ENCODE measurements around the gene ZNF774. TPM values are rescaled to one million over a fixed set of nuclear protein-coding genes. Genes with fewer than 3 reads are reported as not detected.
"Not testable (repeated sequence)": the region's sequence is repeated elsewhere in the genome, so short reads cannot be mapped to it uniquely, and the experiment has no call there.

The ZNF774 gene
- total RNA-seq, 2 experiments from 2014 or later: 1.6 to 2.1 TPM

GRCh38 chr15:90325726-90326125 lies 26.4 kb upstream of the ZNF774 start:
- Mint-ChIP-seq H3K4me1 (no peaks in the 10 kb centered on the region), H3K27ac (no peak overlapping the region)

GRCh38 chr15:90326441-90326840 lies 25.6 kb upstream of the ZNF774 start:
- no peak for DNase-seq
- CTCF ChIA-PET: interaction anchor here (1.1 kb wide), 1 partner anchor 36 kb away, joined by 3 read pairs; no protein-coding TSS in a partner anchor
- no peak overlapping the region for H3K27ac Mint-ChIP-seq
- no peaks in the 10 kb centered on the region for H3K4me1 Mint-ChIP-seq
- no peaks in the 10 kb centered on the region for H3K9me3 Mint-ChIP-seq (ENCODE audit: low read depth)
- H3K4me3 Mint-ChIP-seq: no peak overlapping the region
- H3K27me3 Mint-ChIP-seq: peaks cover 4% of the 10 kb centered on the region
- H3K36me3 Mint-ChIP-seq: no peaks in the 10 kb centered on the region
- ATAC-seq: no peak

More at GRCh38 chr15:90325726-90326125, 26.4 kb upstream of the ZNF774 start:
- Mint-ChIP-seq H3K9me3 (ENCODE audit: low read depth) (no peaks in the 10 kb centered on the region), H3K4me3 (no peak overlapping the region), H3K36me3 (no peaks in the 10 kb centered on the region), H3K27me3 (peaks cover 4% of the 10 kb centered on the region)
- CTCF ChIA-PET: interaction anchor here (0.6 to 1.1 kb wide), 2 partner anchors 36 to 169 kb away, joined by 3 read pairs; no protein-coding TSS in a partner anchor
- no peak for DNase-seq
- no peak for ATAC-seq

- CTCF ChIA-PET: no interaction called here
- no peak for ATAC-seq
- no peak overlapping the region for H3K4me3 Mint-ChIP-seq
- peaks cover 4% of the 10 kb centered on the region for H3K27me3 Mint-ChIP-seq
- H3K27ac Mint-ChIP-seq: no peak overlapping the region
- no peaks in the 10 kb centered on the region for H3K36me3 Mint-ChIP-seq
- H3K9me3 Mint-ChIP-seq (ENCODE audit: low read depth): no peaks in the 10 kb centered on the region
- H3K4me1 Mint-ChIP-seq: no peaks in the 10 kb centered on the region
- no peak for DNase-seq
Observed at GRCh38 chr15:90327311-90327710, 24.8 kb upstream of the ZNF774 start.

GRCh38 chr15:90334304-90334731 lies 17.8 kb upstream of the ZNF774 start:
- Mint-ChIP-seq H3K4me1 (peaks cover 10% of the 10 kb centered on the region), H3K9me3 (ENCODE audit: low read depth) (no peaks in the 10 kb centered on the region), H3K27ac (no peak overlapping the region), H3K36me3 (no peaks in the 10 kb centered on the region), H3K27me3 (no peaks in the 10 kb centered on the region), H3K4me3 (no peak overlapping the region)
- ATAC-seq (no peak), DNase-seq (no peak)
- CTCF ChIA-PET: no interaction called here

- Mint-ChIP-seq H3K4me3 (no peak overlapping the region), H3K27me3 (no peaks in the 10 kb centered on the region), H3K27ac (no peak overlapping the region), H3K9me3 (ENCODE audit: low read depth) (no peaks in the 10 kb centered on the region), H3K36me3 (no peaks in the 10 kb centered on the region), H3K4me1 (peaks cover 11% of the 10 kb centered on the region)
- DNase-seq (no peak), ATAC-seq (peak; percentile 42)
- CTCF ChIA-PET: interaction anchor here (1.2 to 2.2 kb wide), 4 partner anchors 17 to 146 kb away, joined by 3 to 13 read pairs (median 4); no protein-coding TSS in a partner anchor
Observed at GRCh38 chr15:90336705-90337141, 15.4 kb upstream of the ZNF774 start.

GRCh38 chr15:90337256-90337655 lies 14.8 kb upstream of the ZNF774 start:
- CTCF ChIA-PET: interaction anchor here (1.2 to 2.2 kb wide), 4 partner anchors 18 to 145 kb away, joined by 3 to 13 read pairs (median 4); no protein-coding TSS in a partner anchor
- no peak for DNase-seq
- H3K4me1 Mint-ChIP-seq: peaks cover 11% of the 10 kb centered on the region
- H3K27me3 Mint-ChIP-seq: no peaks in the 10 kb centered on the region
- no peak overlapping the region for H3K4me3 Mint-ChIP-seq
- no peak overlapping the region for H3K27ac Mint-ChIP-seq
- no peaks in the 10 kb centered on the region for H3K9me3 Mint-ChIP-seq (ENCODE audit: low read depth)
- no peaks in the 10 kb centered on the region for H3K36me3 Mint-ChIP-seq
- no peak for ATAC-seq

- DNase-seq: no peak
- CTCF ChIA-PET: no interaction called here
- Mint-ChIP-seq H3K4me3 (no peak overlapping the region), H3K36me3 (no peaks in the 10 kb centered on the region), H3K27me3 (no peaks in the 10 kb centered on the region), H3K9me3 (ENCODE audit: low read depth) (no peaks in the 10 kb centered on the region), H3K27ac (no peak overlapping the region), H3K4me1 (peaks cover 20% of the 10 kb centered on the region)
- no peak for ATAC-seq
Observed at GRCh38 chr15:90338532-90338931, 13.6 kb upstream of the ZNF774 start.

- ATAC-seq: no peak
- CTCF ChIA-PET: interaction anchor here (1.1 kb wide), 1 partner anchor 20 kb away, joined by 3 read pairs; no protein-coding TSS in a partner anchor
- Mint-ChIP-seq H3K4me3 (no peak overlapping the region), H3K27ac (no peak overlapping the region), H3K36me3 (no peaks in the 10 kb centered on the region), H3K27me3 (no peaks in the 10 kb centered on the region), H3K9me3 (ENCODE audit: low read depth) (no peaks in the 10 kb centered on the region), H3K4me1 (peaks cover 20% of the 10 kb centered on the region)
- DNase-seq: no peak
Observed at GRCh38 chr15:90340345-90340744, 11.7 kb upstream of the ZNF774 start.

- CTCF ChIA-PET: interaction anchor here (0.9 kb wide), 2 partner anchors 19 to 179 kb away, joined by 3 read pairs; no protein-coding TSS in a partner anchor
- Mint-ChIP-seq H3K4me3 (no peak overlapping the region), H3K4me1 (peaks cover 10% of the 10 kb centered on the region), H3K27me3 (peaks cover 2% of the 10 kb centered on the region), H3K36me3 (no peaks in the 10 kb centered on the region), H3K9me3 (ENCODE audit: low read depth) (no peaks in the 10 kb centered on the region), H3K27ac (no peak overlapping the region)
- no peak for ATAC-seq
- no peak for DNase-seq
Observed at GRCh38 chr15:90343302-90343790, 8.7 kb upstream of the ZNF774 start.

GRCh38 chr15:90344662-90345061 lies 7.4 kb upstream of the ZNF774 start:
- Mint-ChIP-seq H3K4me3 (no peak overlapping the region), H3K9me3 (ENCODE audit: low read depth) (no peaks in the 10 kb centered on the region), H3K27me3 (peaks cover 6% of the 10 kb centered on the region), H3K27ac (no peak overlapping the region), H3K36me3 (no peaks in the 10 kb centered on the region), H3K4me1 (peaks cover 9% of the 10 kb centered on the region)
- CTCF ChIA-PET: interaction anchor here (0.6 to 2.1 kb wide), 5 partner anchors 17 to 138 kb away, joined by 3 to 8 read pairs (median 3); no protein-coding TSS in a partner anchor
- ATAC-seq (no peak), DNase-seq (no peak)

- Mint-ChIP-seq H3K9me3 (ENCODE audit: low read depth) (no peaks in the 10 kb centered on the region), H3K36me3 (no peaks in the 10 kb centered on the region), H3K27ac (no peak overlapping the region), H3K4me3 (no peak overlapping the region), H3K27me3 (peaks cover 11% of the 10 kb centered on the region), H3K4me1 (peaks cover 15% of the 10 kb centered on the region)
- ATAC-seq (no peak), DNase-seq (no peak)
- CTCF ChIA-PET: interaction anchor here (1.0 to 2.1 kb wide), 3 partner anchors 16 to 137 kb away, joined by 3 to 8 read pairs (median 3); no protein-coding TSS in a partner anchor
Observed at GRCh38 chr15:90345857-90346256, 6.2 kb upstream of the ZNF774 start.

- ATAC-seq; H3K9me3 Mint-ChIP-seq (ENCODE audit: low read depth); CTCF ChIA-PET; H3K36me3 Mint-ChIP-seq; H3K27ac Mint-ChIP-seq; DNase-seq; H3K4me3 Mint-ChIP-seq: not testable (repeated sequence)
- peaks cover 11% of the 10 kb centered on the region for H3K27me3 Mint-ChIP-seq
- H3K4me1 Mint-ChIP-seq: peaks cover 21% of the 10 kb centered on the region
Observed at GRCh38 chr15:90347431-90348065, 4.5 kb upstream of the ZNF774 start.

- Mint-ChIP-seq H3K9me3 (ENCODE audit: low read depth) (no peaks in the 10 kb centered on the region), H3K27me3 (peaks cover 11% of the 10 kb centered on the region)
- CTCF ChIA-PET: no interaction called here
Observed at GRCh38 chr15:90348456-90348855, 3.6 kb upstream of the ZNF774 start.

GRCh38 chr15:90349072-90349471 lies 3.0 kb upstream of the ZNF774 start:
- Mint-ChIP-seq H3K27me3 (peaks cover 11% of the 10 kb centered on the region), H3K27ac (no peak overlapping the region), H3K4me1 (peaks cover 21% of the 10 kb centered on the region), H3K36me3 (no peaks in the 10 kb centered on the region), H3K4me3 (no peak overlapping the region), H3K9me3 (ENCODE audit: low read depth) (no peaks in the 10 kb centered on the region)
- DNase-seq (no peak), ATAC-seq (no peak)
- CTCF ChIA-PET: interaction anchor here (1.4 kb wide), 1 partner anchor 29 kb away, joined by 4 read pairs; no protein-coding TSS in a partner anchor

More at GRCh38 chr15:90348456-90348855, 3.6 kb upstream of the ZNF774 start:
- H3K36me3 Mint-ChIP-seq: no peaks in the 10 kb centered on the region
- DNase-seq: no peak
- H3K27ac Mint-ChIP-seq: no peak overlapping the region
- no peak overlapping the region for H3K4me3 Mint-ChIP-seq
- H3K4me1 Mint-ChIP-seq: peaks cover 19% of the 10 kb centered on the region
- no peak for ATAC-seq
